Measurements from ENCODE around the gene SUSD5.
"Not testable (repeated sequence)": the region's sequence is repeated elsewhere in the genome, so short reads cannot be mapped to it uniquely, and the experiment has no call there.

SUSD5 gene

GRCh38 chr3:33124638-33125037, 94.0 kb downstream of the SUSD5 start:
- no peak for FAIRE-seq
- no peak for DNase-seq (ENCODE audit: extremely low spot score, insufficient read length, low read depth)

GRCh38 chr3:33122991-33123390, 95.6 kb downstream of the SUSD5 start:
- FAIRE-seq = no peak

GRCh38 chr3:33119891-33120290, 98.7 kb downstream of the SUSD5 start:
- DNase-seq (ENCODE audit: extremely low spot score, insufficient read length, low read depth) (no peak), FAIRE-seq (no peak)

More at GRCh38 chr3:33122991-33123390, 95.6 kb downstream of the SUSD5 start:
- no peak for DNase-seq (ENCODE audit: extremely low spot score, insufficient read length, low read depth)

DNA sequence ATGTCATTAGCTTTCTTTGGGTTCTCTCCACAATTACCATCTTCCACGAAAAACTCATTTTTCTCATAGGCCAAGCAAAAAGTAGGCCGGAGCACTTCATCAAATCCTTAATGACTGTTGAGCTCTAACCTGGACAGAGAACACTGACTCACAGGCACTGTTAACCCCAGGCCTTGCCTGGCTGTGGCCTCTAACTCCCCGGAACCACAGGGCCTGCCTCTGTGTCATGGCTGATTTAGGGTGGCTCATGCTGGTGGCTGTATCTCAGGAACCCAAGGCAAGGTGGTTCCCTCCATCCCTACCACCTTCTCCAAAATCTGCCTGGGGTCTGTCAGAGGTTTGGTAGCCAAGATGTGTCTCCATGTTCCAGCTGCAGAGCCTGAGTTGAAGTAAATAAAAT, 101.1 kb downstream of the SUSD5 start:
- FAIRE-seq (no peak), DNase-seq (ENCODE audit: extremely low spot score, insufficient read length, low read depth) (no peak)

DNA sequence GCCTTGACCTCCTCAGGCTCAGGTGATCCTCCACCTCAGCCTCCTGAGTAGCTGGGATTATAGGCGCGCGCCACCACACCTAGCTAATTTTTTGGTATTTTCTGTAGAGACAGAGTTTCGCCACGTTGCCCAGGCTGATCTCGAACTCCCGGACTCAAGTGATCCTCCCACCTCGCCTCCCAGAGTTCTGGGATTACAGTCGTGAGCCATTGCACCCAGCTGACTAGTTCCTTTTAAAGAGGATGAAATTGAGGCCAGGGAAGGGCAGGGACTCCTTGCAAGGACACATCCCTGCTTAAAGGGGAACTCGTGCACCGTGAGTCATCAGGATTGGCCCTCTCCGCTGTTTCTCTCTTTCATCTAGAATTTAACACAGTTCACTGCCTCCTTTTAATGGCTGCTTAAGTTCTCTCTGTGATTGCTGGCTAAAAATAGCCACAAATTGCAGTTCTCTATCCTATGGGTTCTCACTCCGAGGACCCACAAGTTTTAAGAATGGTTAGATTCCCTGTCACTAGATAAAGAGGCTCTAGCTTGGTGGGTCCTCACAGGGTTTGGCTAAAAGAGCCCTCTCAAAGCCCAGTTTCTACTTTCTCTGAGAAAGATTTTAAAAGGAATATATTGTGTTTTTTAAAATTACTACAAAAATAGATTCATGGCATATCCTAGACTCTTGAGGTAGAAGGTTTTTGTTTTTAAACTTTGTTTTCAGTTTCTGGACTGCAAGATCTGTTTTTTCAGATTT, 103.4 kb downstream of the SUSD5 start:
- DNase-seq (ENCODE audit: extremely low spot score, insufficient read length, low read depth) = no peak
- FAIRE-seq = peak; percentile 21

DNA sequence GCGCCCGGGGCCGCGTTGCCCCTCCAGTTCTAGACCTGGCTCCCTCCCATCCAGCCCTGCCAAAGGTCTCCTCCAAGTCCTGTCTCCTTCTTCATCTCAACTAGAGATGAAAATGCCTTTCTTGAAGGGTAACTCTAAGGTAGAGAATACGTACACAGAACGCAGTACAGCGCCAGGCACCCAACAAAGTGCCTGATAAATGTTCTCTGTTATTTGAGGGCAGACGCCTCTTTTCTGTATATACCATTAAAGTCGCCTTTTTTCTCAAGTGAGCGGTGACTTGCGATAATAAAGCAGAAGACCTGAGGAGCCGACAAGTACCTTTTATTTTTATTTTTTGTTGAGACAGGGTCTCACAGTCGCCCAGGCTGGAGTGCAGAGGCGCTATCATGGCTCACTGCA, 104.0 kb downstream of the SUSD5 start:
- DNase-seq (ENCODE audit: extremely low spot score, insufficient read length, low read depth) = no peak
- FAIRE-seq = no peak

GRCh38 chr3:33113772-33114621, 104.6 kb downstream of the SUSD5 start, which contains the start of gene CRTAP:
CRTAP (plus strand) TSS chr3:33114014; CDS start chr3:33114078, 64 bp downstream.
- DNase-seq (ENCODE audit: extremely low spot score, insufficient read length, low read depth) = peak; percentile 71
- FAIRE-seq = peak; percentile 86

DNA sequence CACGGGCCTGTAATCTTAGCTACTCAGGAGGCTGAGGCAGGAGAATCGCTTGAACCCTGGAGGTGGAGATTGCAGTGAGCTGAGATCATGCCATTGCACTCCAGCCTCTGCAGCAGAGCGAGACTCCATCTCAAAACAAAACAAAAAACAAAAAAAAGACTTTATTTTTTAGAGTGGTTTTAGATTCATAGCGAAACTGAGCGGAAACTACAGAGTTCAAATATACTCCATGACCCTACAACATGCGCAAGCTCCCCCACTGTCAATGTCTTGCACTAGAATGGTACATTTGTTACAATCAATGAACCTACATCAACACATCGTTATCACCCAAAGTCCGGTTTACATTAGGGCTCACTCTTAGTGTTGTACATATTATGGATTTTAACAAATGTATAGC, 107.0 kb downstream of the SUSD5 start:
- FAIRE-seq = peak; percentile 81

GRCh38 chr3:33106854-33107253, 111.8 kb downstream of the SUSD5 start:
- DNase-seq (ENCODE audit: extremely low spot score, insufficient read length, low read depth); FAIRE-seq: not testable (repeated sequence)

More for the DNA sequence above, 107.0 kb downstream of the SUSD5 start:
- no peak for DNase-seq (ENCODE audit: extremely low spot score, insufficient read length, low read depth)

GRCh38 chr3:33105341-33105948, 113.2 kb downstream of the SUSD5 start:
- FAIRE-seq (no peak), DNase-seq (ENCODE audit: extremely low spot score, insufficient read length, low read depth) (no peak)

DNA sequence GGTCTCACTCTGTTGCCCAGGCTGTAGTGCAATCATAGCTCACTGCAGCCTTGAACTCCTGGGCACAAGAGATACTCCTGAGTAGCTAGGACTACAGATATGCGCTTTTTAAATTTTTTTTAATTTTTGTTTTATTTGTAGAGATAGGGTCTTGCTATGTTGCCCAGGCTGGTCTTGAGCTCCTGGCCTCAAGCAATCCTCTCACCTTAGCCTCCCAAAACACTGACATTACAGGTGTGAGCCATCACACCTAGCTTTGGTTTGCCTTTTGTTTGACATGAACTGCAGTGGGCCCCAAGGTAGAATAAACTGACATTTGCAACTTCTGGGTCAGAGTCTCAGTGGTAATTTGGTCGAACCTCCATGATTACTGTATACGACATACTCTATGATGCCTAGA, 113.8 kb downstream of the SUSD5 start:
- no peak for FAIRE-seq
- DNase-seq (ENCODE audit: extremely low spot score, insufficient read length, low read depth) = no peak

DNA sequence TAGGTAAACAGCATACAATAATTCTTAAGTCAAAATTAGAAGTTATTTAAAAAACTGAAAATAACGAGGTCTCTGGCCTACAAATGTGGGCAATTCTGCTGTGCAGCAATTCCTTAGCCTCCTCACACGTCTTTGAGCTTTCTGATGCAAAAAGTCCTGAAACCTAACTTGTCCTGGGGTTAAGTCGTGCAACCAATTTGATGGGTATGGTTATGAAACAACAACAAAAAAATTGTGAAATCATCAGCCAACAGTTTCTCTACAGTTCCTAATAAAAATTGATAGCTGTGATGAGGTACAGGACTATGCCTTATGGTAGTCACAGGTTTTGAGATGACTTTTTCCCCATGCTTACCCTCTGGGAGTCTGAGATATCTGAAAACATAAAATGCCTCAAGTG, 115.1 kb downstream of the SUSD5 start:
- DNase-seq (ENCODE audit: extremely low spot score, insufficient read length, low read depth) (no peak), FAIRE-seq (no peak)

DNA sequence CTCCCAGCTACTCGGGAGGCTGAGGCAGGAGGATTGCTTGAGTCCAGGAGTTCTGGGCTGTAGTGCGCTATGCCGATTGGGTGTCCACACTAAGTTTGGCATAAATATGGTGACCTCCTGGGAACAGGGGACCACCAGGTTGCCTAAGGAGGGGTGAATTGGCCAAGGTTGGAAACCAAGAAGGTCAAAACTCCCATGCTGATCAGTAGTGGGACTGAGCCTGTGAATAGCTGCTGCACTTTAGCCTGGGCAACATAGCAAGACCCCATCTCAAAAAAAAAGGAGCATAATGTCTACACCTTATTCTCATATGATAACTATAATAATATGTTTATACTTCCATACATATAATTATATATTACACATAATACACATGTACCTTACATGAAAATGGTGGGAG, 115.6 kb downstream of the SUSD5 start:
- FAIRE-seq (no peak), DNase-seq (ENCODE audit: extremely low spot score, insufficient read length, low read depth) (no peak)

GRCh38 chr3:33100229-33100628, 118.4 kb downstream of the SUSD5 start:
- FAIRE-seq = no peak
- DNase-seq (ENCODE audit: extremely low spot score, insufficient read length, low read depth) = no peak

Measured in GM18507 (cell line).